ENCODE results near the gene ZNF549. TPM values are rescaled to one million over a fixed set of nuclear protein-coding genes. Genes with fewer than 3 reads are reported as not detected.

ZNF549 gene
- total and polyA plus RNA-seq, 10 of the 15 experiments (the other 5 are each of a cell fraction or from before 2014, with no cell fraction given), result 0.73 to 4.0 (median 2.3) TPM

DNA sequence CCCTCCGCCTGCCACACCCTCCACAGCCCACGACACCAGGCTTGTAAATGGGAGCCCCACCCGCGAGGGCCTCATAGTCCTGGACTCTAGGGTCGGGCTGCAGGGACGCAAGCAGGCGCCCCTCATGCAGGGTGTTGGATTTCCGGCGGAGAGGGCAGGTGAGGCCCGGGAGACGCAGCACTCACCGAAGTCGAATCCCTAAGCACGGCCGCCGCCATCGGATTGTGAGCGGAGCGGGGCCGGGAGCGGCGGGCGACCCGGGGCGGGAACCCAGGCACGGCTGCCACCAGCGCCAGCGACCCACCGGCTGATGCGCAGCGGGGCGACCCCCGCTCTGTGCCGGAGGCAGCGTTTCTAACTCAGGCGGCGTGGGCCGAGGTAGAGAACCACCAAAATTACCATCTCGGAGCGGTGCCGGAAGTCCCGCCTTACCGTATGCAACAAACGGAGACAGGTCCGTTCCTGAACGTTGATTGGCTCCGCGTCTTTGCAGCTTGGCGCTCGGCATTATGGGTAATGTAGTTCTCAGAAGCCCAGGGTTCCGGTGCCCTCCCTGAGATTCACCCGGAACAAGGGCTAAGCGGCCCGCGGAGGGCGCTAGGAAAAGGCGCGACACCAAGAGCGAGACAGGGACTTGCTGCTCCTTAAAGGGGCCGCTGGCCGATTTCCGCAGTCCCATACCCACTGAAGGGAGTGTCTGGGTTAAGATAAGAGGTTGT is 51.5 kb downstream of the ZNF549 start, which contains the start of gene ZNF416 (continued):
- TF ChIP-seq, protein P1, sequence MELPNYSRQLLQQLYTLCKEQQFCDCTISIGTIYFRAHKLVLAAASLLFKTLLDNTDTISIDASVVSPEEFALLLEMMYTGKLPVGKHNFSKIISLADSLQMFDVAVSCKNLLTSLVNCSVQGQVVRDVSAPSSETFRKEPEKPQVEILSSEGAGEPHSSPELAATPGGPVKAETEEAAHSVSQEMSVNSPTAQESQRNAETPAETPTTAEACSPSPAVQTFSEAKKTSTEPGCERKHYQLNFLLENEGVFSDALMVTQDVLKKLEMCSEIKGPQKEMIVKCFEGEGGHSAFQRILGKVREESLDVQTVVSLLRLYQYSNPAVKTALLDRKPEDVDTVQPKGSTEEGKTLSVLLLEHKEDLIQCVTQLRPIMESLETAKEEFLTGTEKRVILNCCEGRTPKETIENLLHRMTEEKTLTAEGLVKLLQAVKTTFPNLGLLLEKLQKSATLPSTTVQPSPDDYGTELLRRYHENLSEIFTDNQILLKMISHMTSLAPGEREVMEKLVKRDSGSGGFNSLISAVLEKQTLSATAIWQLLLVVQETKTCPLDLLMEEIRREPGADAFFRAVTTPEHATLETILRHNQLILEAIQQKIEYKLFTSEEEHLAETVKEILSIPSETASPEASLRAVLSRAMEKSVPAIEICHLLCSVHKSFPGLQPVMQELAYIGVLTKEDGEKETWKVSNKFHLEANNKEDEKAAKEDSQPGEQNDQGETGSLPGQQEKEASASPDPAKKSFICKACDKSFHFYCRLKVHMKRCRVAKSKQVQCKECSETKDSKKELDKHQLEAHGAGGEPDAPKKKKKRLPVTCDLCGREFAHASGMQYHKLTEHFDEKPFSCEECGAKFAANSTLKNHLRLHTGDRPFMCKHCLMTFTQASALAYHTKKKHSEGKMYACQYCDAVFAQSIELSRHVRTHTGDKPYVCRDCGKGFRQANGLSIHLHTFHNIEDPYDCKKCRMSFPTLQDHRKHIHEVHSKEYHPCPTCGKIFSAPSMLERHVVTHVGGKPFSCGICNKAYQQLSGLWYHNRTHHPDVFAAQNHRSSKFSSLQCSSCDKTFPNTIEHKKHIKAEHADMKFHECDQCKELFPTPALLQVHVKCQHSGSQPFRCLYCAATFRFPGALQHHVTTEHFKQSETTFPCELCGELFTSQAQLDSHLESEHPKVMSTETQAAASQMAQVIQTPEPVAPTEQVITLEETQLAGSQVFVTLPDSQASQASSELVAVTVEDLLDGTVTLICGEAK (IDR thresholded peaks at IDR 0.05; ENCODE audit: borderline replicate concordance), result peak; percentile 91
- TF ChIP-seq TARDBP (IDR thresholded peaks at IDR 0.05; ENCODE audit: borderline replicate concordance) (no peak), NFXL1 (IDR thresholded peaks at IDR 0.05; ENCODE audit: borderline replicate concordance) (no peak), CREB1 (IDR thresholded peaks at IDR 0.05; ENCODE audit: low read depth) (peak; percentile 81), PRDM15 (CRISPR knock-in tag; IDR thresholded peaks at IDR 0.05) (no peak), E2F8 (IDR thresholded peaks at IDR 0.05; ENCODE audit: low read depth, partially characterized antibody) (no peak), IKZF1 (conservative IDR thresholded peaks at IDR 0.05) (peak; percentile 91), ETV6 (conservative IDR thresholded peaks at IDR 0.05 in 1 of 2, IDR thresholded peaks at IDR 0.05 in 1 of 2; ENCODE audit: borderline replicate concordance in 1 of 2, low read depth in 1 of 2) (no peak), CEBPB (IDR thresholded peaks at IDR 0.05; ENCODE audit: borderline replicate concordance in 1 of 2, low read depth in 2 of 2, low read length in 2 of 2) (no peak), SPI1 (IDR thresholded peaks at IDR 0.05; ENCODE audit: borderline replicate concordance, insufficient read depth, low read depth, low read length) (no peak), ESRRA (IDR thresholded peaks at IDR 0.05; ENCODE audit: low read length) (0 out of 2 replicates have a peak, but pooled peaks have one; percentile 12), RAD51 (IDR thresholded peaks at IDR 0.05) (no peak), SMC3 (IDR thresholded peaks at IDR 0.05; ENCODE audit: borderline replicate concordance, low read length) (peak; percentile 34; the same call in 1 of the 2 replicates), IRF4 (IDR thresholded peaks at IDR 0.05; ENCODE audit: low read depth, low read length) (no peak)
- TF ChIP-seq, protein P2, sequence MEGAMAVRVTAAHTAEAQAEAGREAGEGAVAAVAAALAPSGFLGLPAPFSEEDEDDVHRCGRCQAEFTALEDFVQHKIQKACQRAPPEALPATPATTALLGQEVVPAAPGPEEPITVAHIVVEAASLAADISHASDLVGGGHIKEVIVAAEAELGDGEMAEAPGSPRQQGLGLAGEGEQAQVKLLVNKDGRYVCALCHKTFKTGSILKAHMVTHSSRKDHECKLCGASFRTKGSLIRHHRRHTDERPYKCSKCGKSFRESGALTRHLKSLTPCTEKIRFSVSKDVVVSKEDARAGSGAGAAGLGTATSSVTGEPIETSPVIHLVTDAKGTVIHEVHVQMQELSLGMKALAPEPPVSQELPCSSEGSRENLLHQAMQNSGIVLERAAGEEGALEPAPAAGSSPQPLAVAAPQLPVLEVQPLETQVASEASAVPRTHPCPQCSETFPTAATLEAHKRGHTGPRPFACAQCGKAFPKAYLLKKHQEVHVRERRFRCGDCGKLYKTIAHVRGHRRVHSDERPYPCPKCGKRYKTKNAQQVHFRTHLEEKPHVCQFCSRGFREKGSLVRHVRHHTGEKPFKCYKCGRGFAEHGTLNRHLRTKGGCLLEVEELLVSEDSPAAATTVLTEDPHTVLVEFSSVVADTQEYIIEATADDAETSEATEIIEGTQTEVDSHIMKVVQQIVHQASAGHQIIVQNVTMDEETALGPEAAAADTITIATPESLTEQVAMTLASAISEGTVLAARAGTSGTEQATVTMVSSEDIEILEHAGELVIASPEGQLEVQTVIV (IDR thresholded peaks at IDR 0.05; ENCODE audit: borderline replicate concordance, partially characterized antibody), result peak; percentile 76

Data from GM12878 (cell line).